Mesendoderm (in vitro differentiated cells): ENCODE data around the gene LDLRAD4.

Experiments
- DNase-seq: peaks from one replicate; pipeline ENCODE4 v3.0.0; 2013
- H2AK5ac ChIP-seq: 2 replicates; pipeline ENCODE4 v1.6.1; 2013; ENCODE audit warnings: low read length, inconsistent platforms
- H2BK120ac ChIP-seq: 2 replicates; pipeline ENCODE4 v1.6.1; 2013; ENCODE audit warnings: low read depth, mild to moderate bottlenecking, low read length, moderate library complexity, mixed read lengths
- H2BK15ac ChIP-seq: replicated peaks from 2 replicates; pipeline ENCODE4 v1.6.1; 2013; ENCODE audit warnings: low read depth, mild to moderate bottlenecking, moderate library complexity
- H2BK5ac ChIP-seq: 2 replicates; pipeline ENCODE4 v1.6.1; 2013; ENCODE audit warnings: low read length, inconsistent platforms
- H3K18ac ChIP-seq: 2 replicates; pipeline ENCODE4 v1.6.1; 2013; ENCODE audit warnings: mild to moderate bottlenecking, low read length, mixed read lengths
- H3K23ac ChIP-seq: one replicate; pipeline ENCODE4 v1.6.1; 2013; ENCODE audit warnings: low read length
- H3K27ac ChIP-seq: 2 replicates; pipeline ENCODE4 v1.5.1; 2013; ENCODE audit warnings: low read depth, mild to moderate bottlenecking, inconsistent platforms, low read length, moderate library complexity
- H3K27me3 ChIP-seq: 2 replicates; pipeline ENCODE4 v1.6.1; 2013; ENCODE audit warnings: low read length, control low read depth, mild to moderate bottlenecking, inconsistent platforms; ENCODE audit not compliant: insufficient read depth, poor library complexity
- H3K36me3 ChIP-seq: 2 replicates; pipeline ENCODE4 v1.6.1; 2013; ENCODE audit warnings: low read length, inconsistent platforms; ENCODE audit not compliant: control insufficient read depth, insufficient read depth
- H3K4ac ChIP-seq: one replicate; pipeline ENCODE4 v1.6.1; 2013; ENCODE audit warnings: low read depth, mild to moderate bottlenecking, low read length, moderate library complexity
- H3K4me1 ChIP-seq: 2 replicates; pipeline ENCODE4 v1.6.1; 2013; ENCODE audit warnings: low read depth, low read length, inconsistent platforms; ENCODE audit not compliant: control insufficient read depth
- H3K4me2 ChIP-seq: 2 replicates; pipeline ENCODE4 v1.6.1; 2013; ENCODE audit warnings: low read length
- H3K4me3 ChIP-seq: 2 replicates; pipeline ENCODE4 v1.5.1; 2013; ENCODE audit warnings: mild to moderate bottlenecking, low read length
- H3K56ac ChIP-seq: one replicate; pipeline ENCODE4 v1.6.1; 2013; ENCODE audit warnings: low read length
- H3K79me1 ChIP-seq: 2 replicates; pipeline ENCODE4 v1.6.1; 2013; ENCODE audit warnings: low read length, inconsistent platforms
- H3K79me2 ChIP-seq: 2 replicates; pipeline ENCODE4 v1.6.1; 2013; ENCODE audit warnings: mild to moderate bottlenecking, low read length; ENCODE audit not compliant: control insufficient read depth, insufficient read depth
- H3K9ac ChIP-seq: 2 replicates; pipeline ENCODE4 v1.6.1; 2013; ENCODE audit warnings: low read length, inconsistent platforms
- H4K5ac ChIP-seq: one replicate; pipeline ENCODE4 v1.6.1; 2013; ENCODE audit warnings: low read length
- H4K8ac ChIP-seq: one replicate; pipeline ENCODE4 v1.6.1; 2013; ENCODE audit warnings: low read depth, mild to moderate bottlenecking, control low read depth, low read length, moderate library complexity
- WGBS: extraction: QIAGEN DNeasy Blood & Tissue Kit; methylation state at CpG from one replicate; pipeline ENCODE4 v1.1.7; 2013; ENCODE audit warnings: low lambda C conversion rate, missing lambda C conversion rate; ENCODE audit not compliant: insufficient coverage; ENCODE audit errors: extremely low coverage; 5-methylcytosine and 5-hydroxymethylcytosine counted together

Gene LDLRAD4

GRCh38 chr18:13611142-13611600 lies 392.6 kb downstream of the LDLRAD4 start:
- Histone ChIP-seq H2BK15ac (no peak overlapping the region), H4K8ac (no peak overlapping the region), H3K4me3 (no peak overlapping the region), H3K18ac (no peak overlapping the region), H3K4me1 (peaks cover 10% of the 10 kb centered on the region), H3K56ac (peak overlapping the region; percentile 15), H2AK5ac (no peak overlapping the region), H2BK120ac (no peak overlapping the region), H3K23ac (no peak overlapping the region), H3K36me3 (no peaks in the 10 kb centered on the region), H3K79me2 (no peaks in the 10 kb centered on the region), H3K9ac (peak overlapping the region; percentile 54), H3K79me1 (no peaks in the 10 kb centered on the region), H4K5ac (no peak overlapping the region), H3K4ac (no peak overlapping the region), H2BK5ac (no peak overlapping the region), H3K27ac (no peak overlapping the region), H3K4me2 (peak overlapping the region; percentile 66), H3K27me3 (no peaks in the 10 kb centered on the region)
- no CpG with 5 or more reads among the region's 14 CpGs for WGBS
- DNase-seq: peak; percentile 71

GRCh38 chr18:13611601-13612195 lies 393.1 kb downstream of the LDLRAD4 start:
- Histone ChIP-seq H3K4me3 (no peak overlapping the region), H3K23ac (peak overlapping the region; percentile 6), H3K4me1 (peaks cover 10% of the 10 kb centered on the region), H2AK5ac (no peak overlapping the region), H2BK120ac (no peak overlapping the region), H4K5ac (no peak overlapping the region), H3K79me1 (no peaks in the 10 kb centered on the region), H3K56ac (peak overlapping the region; percentile 45), H3K4me2 (peak overlapping the region; percentile 66), H4K8ac (no peak overlapping the region), H3K79me2 (no peaks in the 10 kb centered on the region), H2BK15ac (no peak overlapping the region), H3K27ac (no peak overlapping the region), H2BK5ac (no peak overlapping the region), H3K4ac (no peak overlapping the region), H3K36me3 (no peaks in the 10 kb centered on the region), H3K9ac (peak overlapping the region; percentile 54), H3K27me3 (no peaks in the 10 kb centered on the region), H3K18ac (no peak overlapping the region)
- WGBS: no CpG with 5 or more reads among the region's 24 CpGs
- peak; percentile 57 for DNase-seq

GRCh38 chr18:13612196-13612997 lies 393.8 kb downstream of the LDLRAD4 start:
- peak overlapping the region; percentile 66 for H3K4me2 ChIP-seq
- H3K36me3 ChIP-seq: no peaks in the 10 kb centered on the region
- H3K27ac ChIP-seq: no peak overlapping the region
- peaks cover 10% of the 10 kb centered on the region for H3K4me1 ChIP-seq
- H3K79me2 ChIP-seq: no peaks in the 10 kb centered on the region
- no peak overlapping the region for H3K4me3 ChIP-seq
- peak overlapping the region; percentile 45 for H3K56ac ChIP-seq
- DNase-seq: peak; percentile 70
- no peak overlapping the region for H4K8ac ChIP-seq
- no peak overlapping the region for H2BK15ac ChIP-seq
- no peak overlapping the region for H2AK5ac ChIP-seq
- H3K79me1 ChIP-seq: no peaks in the 10 kb centered on the region
- no peak overlapping the region for H2BK5ac ChIP-seq
- H3K23ac ChIP-seq: peak overlapping the region; percentile 6
- H4K5ac ChIP-seq: no peak overlapping the region
- H3K9ac ChIP-seq: peak overlapping the region; percentile 54
- H3K4ac ChIP-seq: no peak overlapping the region
- no peak overlapping the region for H3K18ac ChIP-seq
- H3K27me3 ChIP-seq: no peaks in the 10 kb centered on the region
- no peak overlapping the region for H2BK120ac ChIP-seq
- WGBS: no CpG with 5 or more reads among the region's 20 CpGs

DNA sequence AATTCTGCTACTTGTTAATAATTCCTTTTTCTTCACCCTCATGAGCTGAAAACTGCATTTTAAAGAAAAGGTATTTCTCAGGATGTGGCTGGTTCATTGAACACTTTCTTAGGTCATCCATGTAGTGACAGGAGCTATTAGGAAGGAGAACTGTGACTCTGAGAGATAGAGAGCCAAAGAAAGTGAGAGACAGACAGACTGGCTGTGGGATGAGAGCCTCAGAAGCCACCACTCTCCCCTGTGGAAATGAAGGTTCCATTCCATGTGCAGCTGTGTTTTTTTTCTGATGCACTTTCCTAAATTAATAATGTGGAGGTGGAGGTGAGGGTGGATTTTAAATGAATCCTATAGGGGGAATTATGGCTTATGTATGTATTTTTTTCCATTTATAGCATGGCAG lies 394.5 kb downstream of the LDLRAD4 start:
- H3K18ac ChIP-seq: no peak overlapping the region
- H2BK120ac ChIP-seq: no peak overlapping the region
- no peaks in the 10 kb centered on the region for H3K36me3 ChIP-seq
- H2BK5ac ChIP-seq: no peak overlapping the region
- H3K23ac ChIP-seq: no peak overlapping the region
- peaks cover 10% of the 10 kb centered on the region for H3K4me1 ChIP-seq
- DNase-seq: no peak
- no peak overlapping the region for H3K9ac ChIP-seq
- no peak overlapping the region for H2BK15ac ChIP-seq
- no peak overlapping the region for H4K8ac ChIP-seq
- H3K27ac ChIP-seq: no peak overlapping the region
- no peak overlapping the region for H3K4ac ChIP-seq
- no peak overlapping the region for H3K4me2 ChIP-seq
- no peaks in the 10 kb centered on the region for H3K79me1 ChIP-seq
- H3K56ac ChIP-seq: no peak overlapping the region
- no peak overlapping the region for H4K5ac ChIP-seq
- H3K79me2 ChIP-seq: no peaks in the 10 kb centered on the region
- H2AK5ac ChIP-seq: no peak overlapping the region
- no peak overlapping the region for H3K4me3 ChIP-seq
- H3K27me3 ChIP-seq: no peaks in the 10 kb centered on the region

- H3K79me1 ChIP-seq: no peaks in the 10 kb centered on the region
- no peak overlapping the region for H3K56ac ChIP-seq
- no peaks in the 10 kb centered on the region for H3K36me3 ChIP-seq
- no peak overlapping the region for H3K4me2 ChIP-seq
- no peak overlapping the region for H3K9ac ChIP-seq
- no peak overlapping the region for H3K18ac ChIP-seq
- H3K4ac ChIP-seq: no peak overlapping the region
- no peaks in the 10 kb centered on the region for H3K27me3 ChIP-seq
- DNase-seq: no peak
- no peak overlapping the region for H3K23ac ChIP-seq
- no peak overlapping the region for H3K4me3 ChIP-seq
- H2BK120ac ChIP-seq: no peak overlapping the region
- no peak overlapping the region for H2BK5ac ChIP-seq
- H3K27ac ChIP-seq: no peak overlapping the region
- peaks cover 10% of the 10 kb centered on the region for H3K4me1 ChIP-seq
- no peak overlapping the region for H2AK5ac ChIP-seq
- WGBS: no CpG with 5 or more reads among the region's 21 CpGs
- H3K79me2 ChIP-seq: no peaks in the 10 kb centered on the region
- no peak overlapping the region for H4K5ac ChIP-seq
- no peak overlapping the region for H2BK15ac ChIP-seq
- H4K8ac ChIP-seq: no peak overlapping the region
Observed at GRCh38 chr18:13613591-13614501, 395.3 kb downstream of the LDLRAD4 start.
